Measurements from ENCODE around the gene AGPAT3. TPM values are rescaled to one million over a fixed set of nuclear protein-coding genes. Genes with fewer than 3 reads are reported as not detected.

Gene AGPAT3
- total RNA-seq, 4 donors from 2014 or later: 28.0 to 36.5 (median 32.2) TPM

DNA sequence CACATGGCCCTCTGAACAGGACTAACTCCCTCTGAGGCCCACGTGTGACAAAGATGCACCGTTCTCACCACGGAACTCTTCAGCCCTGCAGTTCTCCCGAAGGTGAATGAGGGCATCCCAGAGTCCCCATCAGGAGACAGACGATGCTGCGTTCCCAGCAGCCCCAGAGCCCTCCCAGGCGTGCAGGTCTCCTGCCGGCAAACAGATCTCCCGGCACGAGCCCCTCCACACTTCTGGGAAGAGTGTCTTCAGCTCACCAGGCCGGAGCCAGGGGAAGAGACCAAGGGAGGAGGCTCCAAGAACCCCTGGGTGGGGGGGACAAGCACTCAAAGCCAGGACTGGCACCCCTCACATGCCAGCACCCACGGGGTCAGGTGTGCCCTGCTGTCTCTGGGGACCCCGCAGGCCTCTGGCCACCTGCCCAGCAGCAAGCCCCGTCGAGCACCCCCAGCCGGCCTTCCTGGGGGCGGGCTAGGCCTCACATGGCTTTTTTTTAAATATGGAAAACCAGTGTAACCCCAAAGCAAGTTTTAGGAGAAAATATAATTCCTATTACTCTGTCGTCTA, 102.0 kb downstream of the AGPAT3 start:
- intact Hi-C loops (cut with DNase I): no loop called here
- Histone ChIP-seq H3K27ac (replicated peaks in 1 of 4) (no peak overlapping the region), H3K4me3 (no peak overlapping the region), H3K36me3 (peaks cover 26 to 70% (median 57%) of the 10 kb centered on the region in 4 donors), H3K27me3 (no peaks in the 10 kb centered on the region), H3K4me1 (no peaks in the 10 kb centered on the region), H3K9me3 (no peaks in the 10 kb centered on the region)
- WGBS: 85% methylated on average over 18 of the region's 18 CpGs
- TF ChIP-seq POLR2AphosphoS5 (IDR thresholded peaks at IDR 0.05) (no peak), EP300 (IDR thresholded peaks at IDR 0.05) (no peak), POLR2A (IDR thresholded peaks at IDR 0.05; ENCODE audit: low read depth) (no peak), CTCF (IDR thresholded peaks at IDR 0.05) (no peak)
- no peak for DNase-seq (ENCODE audit: extremely low spot score)

DNA sequence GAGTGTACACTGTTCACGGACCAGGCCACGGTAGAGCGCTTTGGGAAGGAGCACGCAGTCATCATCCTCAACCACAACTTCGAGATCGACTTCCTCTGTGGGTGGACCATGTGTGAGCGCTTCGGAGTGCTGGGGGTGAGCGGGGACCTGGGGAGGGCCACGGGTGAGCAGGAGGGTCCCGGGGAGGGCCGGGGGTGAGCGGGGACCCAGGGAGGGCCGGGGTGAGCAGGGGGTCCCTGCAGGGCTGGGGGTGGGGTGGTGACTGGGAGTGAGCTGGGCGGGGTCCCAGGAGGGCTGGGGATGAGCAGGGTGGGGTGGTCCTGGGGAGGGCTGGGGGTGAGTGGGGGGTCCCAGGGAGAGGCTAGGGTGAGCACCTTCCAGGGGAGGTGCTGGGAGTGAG, 103.0 kb downstream of the AGPAT3 start:
- no peak for DNase-seq (ENCODE audit: extremely low spot score)
- WGBS: 95% methylated on average over 6 of the region's 15 CpGs
- Histone ChIP-seq H3K36me3 (peaks cover 29 to 73% (median 67%) of the 10 kb centered on the region in 4 donors), H3K27ac (replicated peaks in 1 of 4) (no peak overlapping the region), H3K4me3 (no peak overlapping the region), H3K27me3 (no peaks in the 10 kb centered on the region), H3K4me1 (peaks cover 0 to 2% (median 0%) of the 10 kb centered on the region in 4 donors), H3K9me3 (no peaks in the 10 kb centered on the region)
- intact Hi-C loops (cut with DNase I): no loop called here
- TF ChIP-seq POLR2AphosphoS5 (IDR thresholded peaks at IDR 0.05) (no peak), POLR2A (IDR thresholded peaks at IDR 0.05; ENCODE audit: low read depth) (no peak), CTCF (IDR thresholded peaks at IDR 0.05) (no peak), EP300 (IDR thresholded peaks at IDR 0.05) (no peak)

GRCh38 chr21:43968410-43969114, 103.5 kb downstream of the AGPAT3 start:
- H3K36me3 ChIP-seq: peaks cover 29 to 76% (median 72%) of the 10 kb centered on the region in 4 donors
- intact Hi-C loops (cut with DNase I): no loop called here
- TF ChIP-seq POLR2AphosphoS5 (IDR thresholded peaks at IDR 0.05) (no peak), EP300 (IDR thresholded peaks at IDR 0.05) (no peak), POLR2A (IDR thresholded peaks at IDR 0.05; ENCODE audit: low read depth) (no peak), CTCF (IDR thresholded peaks at IDR 0.05) (no peak)
- no peak overlapping the region for H3K27ac ChIP-seq (replicated peaks in 1 of 4)
- no peak overlapping the region for H3K4me3 ChIP-seq
- no peaks in the 10 kb centered on the region for H3K9me3 ChIP-seq
- no peaks in the 10 kb centered on the region for H3K27me3 ChIP-seq
- peaks cover 0 to 5% (median 0%) of the 10 kb centered on the region in 4 donors for H3K4me1 ChIP-seq
- 96% methylated on average over 16 of the region's 19 CpGs for whole genome bisulfite sequencing
- no peak for DNase-seq (ENCODE audit: extremely low spot score)

DNA sequence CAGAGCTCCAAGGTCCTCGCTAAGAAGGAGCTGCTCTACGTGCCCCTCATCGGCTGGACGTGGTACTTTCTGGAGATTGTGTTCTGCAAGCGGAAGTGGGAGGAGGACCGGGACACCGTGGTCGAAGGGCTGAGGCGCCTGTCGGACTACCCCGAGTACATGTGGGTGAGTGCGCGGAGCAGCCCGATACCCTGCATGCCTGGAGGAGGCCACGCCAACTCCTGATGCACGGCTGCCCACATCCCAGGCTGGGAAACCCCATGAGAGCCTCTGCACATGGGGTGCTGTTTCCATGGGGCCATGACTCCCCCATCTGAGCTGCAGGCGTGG, 104.1 kb downstream of the AGPAT3 start:
- H3K4me3 ChIP-seq: no peak overlapping the region
- no peak for DNase-seq (ENCODE audit: extremely low spot score)
- WGBS: 100% methylated on average over 8 of the region's 17 CpGs
- peaks cover 29 to 78% (median 75%) of the 10 kb centered on the region in 4 donors for H3K36me3 ChIP-seq
- H3K27ac ChIP-seq (replicated peaks in 1 of 4): no peak overlapping the region
- intact Hi-C loops (cut with DNase I): no loop called here
- no peaks in the 10 kb centered on the region for H3K9me3 ChIP-seq
- TF ChIP-seq POLR2A (IDR thresholded peaks at IDR 0.05; ENCODE audit: low read depth) (no peak), EP300 (IDR thresholded peaks at IDR 0.05) (no peak), POLR2AphosphoS5 (IDR thresholded peaks at IDR 0.05) (no peak)
- H3K4me1 ChIP-seq: peaks cover 0 to 5% (median 0%) of the 10 kb centered on the region in 4 donors
- H3K27me3 ChIP-seq: no peaks in the 10 kb centered on the region

DNA sequence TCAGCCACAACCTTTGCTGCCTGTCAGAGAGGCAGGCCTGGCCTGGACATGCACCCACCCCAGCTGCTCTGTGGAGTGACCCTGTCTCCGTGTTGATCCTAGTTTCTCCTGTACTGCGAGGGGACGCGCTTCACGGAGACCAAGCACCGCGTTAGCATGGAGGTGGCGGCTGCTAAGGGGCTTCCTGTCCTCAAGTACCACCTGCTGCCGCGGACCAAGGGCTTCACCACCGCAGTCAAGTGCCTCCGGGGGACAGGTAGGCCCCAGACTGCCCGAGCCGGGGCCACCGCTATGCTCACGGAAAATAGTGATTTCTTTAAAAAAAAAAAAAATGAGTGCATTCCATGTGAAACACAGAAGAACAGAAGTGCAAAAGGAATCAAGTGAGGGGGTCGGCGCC, 105.5 kb downstream of the AGPAT3 start:
- H3K27me3 ChIP-seq: no peaks in the 10 kb centered on the region
- intact Hi-C loops (cut with DNase I): no loop called here
- no peak for DNase-seq (ENCODE audit: extremely low spot score)
- H3K36me3 ChIP-seq: peaks cover 29 to 78% (median 73%) of the 10 kb centered on the region in 4 donors
- H3K4me3 ChIP-seq: no peak overlapping the region
- H3K4me1 ChIP-seq: peaks cover 0 to 12% (median 8%) of the 10 kb centered on the region in 4 donors
- WGBS: 91% methylated on average over 18 of the region's 18 CpGs
- TF ChIP-seq POLR2A (IDR thresholded peaks at IDR 0.05; ENCODE audit: low read depth) (no peak), CTCF (IDR thresholded peaks at IDR 0.05) (no peak)
- H3K27ac ChIP-seq (replicated peaks in 1 of 4): no peak overlapping the region
- H3K9me3 ChIP-seq: no peaks in the 10 kb centered on the region

Data from esophagus muscularis mucosa (tissue), 4 donors.